Measurements from ENCODE around the gene PCK2. TPM values are rescaled to one million over a fixed set of nuclear protein-coding genes. Genes with fewer than 3 reads are reported as not detected.

The PCK2 gene
- total and polyA plus RNA-seq, 8 donors: 12.9 to 61.3 (median 16.6) TPM

DNA sequence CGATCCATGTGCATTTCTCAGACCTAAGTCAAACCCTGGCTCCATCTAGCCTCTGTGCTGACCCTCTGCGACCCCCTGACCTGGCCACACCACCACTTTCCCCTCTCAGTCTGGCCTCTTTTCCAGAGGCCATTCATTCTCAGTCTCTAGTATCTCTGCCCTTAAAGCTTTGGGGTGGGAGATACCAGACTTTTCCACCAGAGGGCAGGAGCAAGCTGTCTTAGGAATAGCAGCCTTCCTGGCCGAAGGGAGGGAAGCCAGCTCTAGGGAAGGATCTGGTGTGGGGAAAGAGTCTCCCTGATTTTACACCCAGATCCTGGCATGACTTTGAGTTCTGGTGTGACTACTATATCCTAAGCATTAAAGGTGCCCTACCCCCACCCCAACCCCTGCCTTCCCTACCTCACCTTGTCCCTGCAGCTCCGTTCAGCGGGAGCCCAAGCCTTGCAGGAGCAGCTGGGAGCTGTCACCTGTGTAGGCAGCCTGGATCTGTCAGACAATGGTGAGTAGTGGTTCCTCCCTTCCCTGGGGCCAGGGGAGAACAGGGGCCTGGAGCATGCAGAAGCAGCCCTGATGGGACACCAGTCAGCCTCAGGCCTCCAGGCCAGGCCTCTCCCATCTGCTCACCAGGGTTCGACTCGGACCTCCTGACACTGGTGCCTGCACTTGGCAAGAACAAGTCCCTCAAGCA lies 35.7 kb upstream of the PCK2 start:
- Histone ChIP-seq H3K27ac (no peak overlapping the region), H3K27me3 (peaks cover 0 to 16% of the 10 kb centered on the region in 2 donors), H3K4me3 (no peak overlapping the region), H3K4me1 (no peaks in the 10 kb centered on the region), H3K36me3 (no peaks in the 10 kb centered on the region), H3K9me3 (no peaks in the 10 kb centered on the region)
- DNase-seq: peak; percentile 29 to 89 (median 68)
- TF ChIP-seq, protein P1, sequence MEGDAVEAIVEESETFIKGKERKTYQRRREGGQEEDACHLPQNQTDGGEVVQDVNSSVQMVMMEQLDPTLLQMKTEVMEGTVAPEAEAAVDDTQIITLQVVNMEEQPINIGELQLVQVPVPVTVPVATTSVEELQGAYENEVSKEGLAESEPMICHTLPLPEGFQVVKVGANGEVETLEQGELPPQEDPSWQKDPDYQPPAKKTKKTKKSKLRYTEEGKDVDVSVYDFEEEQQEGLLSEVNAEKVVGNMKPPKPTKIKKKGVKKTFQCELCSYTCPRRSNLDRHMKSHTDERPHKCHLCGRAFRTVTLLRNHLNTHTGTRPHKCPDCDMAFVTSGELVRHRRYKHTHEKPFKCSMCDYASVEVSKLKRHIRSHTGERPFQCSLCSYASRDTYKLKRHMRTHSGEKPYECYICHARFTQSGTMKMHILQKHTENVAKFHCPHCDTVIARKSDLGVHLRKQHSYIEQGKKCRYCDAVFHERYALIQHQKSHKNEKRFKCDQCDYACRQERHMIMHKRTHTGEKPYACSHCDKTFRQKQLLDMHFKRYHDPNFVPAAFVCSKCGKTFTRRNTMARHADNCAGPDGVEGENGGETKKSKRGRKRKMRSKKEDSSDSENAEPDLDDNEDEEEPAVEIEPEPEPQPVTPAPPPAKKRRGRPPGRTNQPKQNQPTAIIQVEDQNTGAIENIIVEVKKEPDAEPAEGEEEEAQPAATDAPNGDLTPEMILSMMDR (IDR thresholded peaks at IDR 0.05): peak; percentile 21 to 81
- ATAC-seq: peak; percentile 75
- intact Hi-C loops (cut with DNase I): no loop called here

DNA sequence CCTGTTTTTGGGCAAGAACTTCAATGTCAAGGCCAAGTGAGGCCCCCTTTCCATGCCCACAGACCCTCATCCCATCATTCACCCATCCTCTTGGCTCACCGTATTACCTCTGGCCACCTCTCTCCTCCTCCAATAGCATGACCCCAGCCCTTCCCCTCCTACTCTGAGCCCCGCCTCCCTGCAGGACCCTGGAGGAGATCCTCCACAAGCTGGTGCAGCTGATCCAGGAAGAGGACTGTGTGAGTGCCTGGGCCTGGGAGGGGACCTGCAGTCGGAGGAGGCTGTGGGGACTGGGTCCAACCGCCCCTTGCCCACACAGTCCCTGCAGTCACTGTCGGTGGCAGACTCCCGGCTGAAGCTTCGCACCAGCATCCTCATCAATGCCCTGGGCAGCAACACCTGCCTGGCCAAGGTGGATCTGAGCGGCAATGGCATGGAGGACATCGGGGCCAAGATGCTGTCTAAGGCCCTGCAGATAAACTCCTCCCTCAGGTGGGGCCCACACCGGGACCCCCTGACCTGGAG lies 35.1 kb upstream of the PCK2 start:
- Histone ChIP-seq H3K27me3 (peaks cover 0 to 10% of the 10 kb centered on the region in 2 donors), H3K4me3 (no peak overlapping the region), H3K9me3 (no peaks in the 10 kb centered on the region), H3K27ac (no peak overlapping the region), H3K4me1 (no peaks in the 10 kb centered on the region), H3K36me3 (no peaks in the 10 kb centered on the region)
- intact Hi-C loops (cut with DNase I): no loop called here
- TF ChIP-seq, protein P1 (IDR thresholded peaks at IDR 0.05): no peak
- DNase-seq: peak in 1 of 4 donors; percentile 40
- no peak for ATAC-seq

GRCh38 chr14:24059841-24060388 lies 34.2 kb upstream of the PCK2 start:
- Histone ChIP-seq H3K9me3 (no peaks in the 10 kb centered on the region), H3K4me1 (no peaks in the 10 kb centered on the region), H3K27me3 (peaks cover 0 to under 1% of the 10 kb centered on the region in 2 donors), H3K27ac (no peak overlapping the region), H3K36me3 (no peaks in the 10 kb centered on the region), H3K4me3 (no peak overlapping the region)
- peak in 2 of 4 donors; percentile 24 to 67 for DNase-seq
- TF ChIP-seq, protein P1 (IDR thresholded peaks at IDR 0.05): no peak
- no peak for ATAC-seq
- intact Hi-C loops (cut with DNase I): no loop called here

DNA sequence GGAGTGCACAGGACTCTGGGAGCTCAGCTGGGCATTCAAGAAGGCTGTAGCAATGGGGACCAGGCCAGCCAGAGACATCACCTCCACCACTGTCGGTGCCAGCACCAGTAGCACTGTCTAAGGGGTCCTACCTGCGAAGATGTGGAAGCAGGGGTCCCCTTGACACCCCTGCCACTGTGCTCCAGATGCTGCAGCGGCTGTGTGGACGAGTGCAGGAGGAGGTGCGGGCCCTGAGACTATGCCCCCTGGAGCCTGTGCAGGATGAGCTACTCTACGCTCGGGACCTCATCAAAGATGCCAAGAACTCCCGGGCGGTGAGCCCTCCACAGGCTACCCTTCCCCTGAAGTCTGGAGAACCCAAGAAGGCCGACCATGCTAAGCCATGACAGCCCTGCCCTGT lies 33.7 kb upstream of the PCK2 start:
- intact Hi-C loops (cut with DNase I): no loop called here
- TF ChIP-seq, protein P1 (IDR thresholded peaks at IDR 0.05): no peak
- no peak for ATAC-seq

More for the DNA sequence above, 33.7 kb upstream of the PCK2 start:
- Histone ChIP-seq H3K27me3 (no peaks in the 10 kb centered on the region), H3K4me3 (no peak overlapping the region), H3K9me3 (no peaks in the 10 kb centered on the region), H3K27ac (no peak overlapping the region), H3K4me1 (no peaks in the 10 kb centered on the region), H3K36me3 (no peaks in the 10 kb centered on the region)
- peak in 1 of 4 donors; percentile 32 for DNase-seq

All from left lung (tissue), 10 donors.